Measurements from ENCODE around the gene KCNG1. TPM values are rescaled to one million over a fixed set of nuclear protein-coding genes. Genes with fewer than 3 reads are reported as not detected.

Gene KCNG1
- total and polyA plus RNA-seq, 2 experiments from 2014 or later = 60.1 to 72.0 TPM

- Histone ChIP-seq H3K4me3 (no peak overlapping the region), H3K27me3 (no peaks in the 10 kb centered on the region), H3K4me1 (ENCODE audit: low read depth) (peaks cover 4% of the 10 kb centered on the region), H3K9me3 (ENCODE audit: low read depth) (no peaks in the 10 kb centered on the region), H3K36me3 (no peaks in the 10 kb centered on the region), H3K27ac (no peak overlapping the region)
- no peak for TF ChIP-seq CTCF (IDR thresholded peaks at IDR 0.05; ENCODE audit: low read depth, low read length)
- DNase-seq (ENCODE audit: low read depth in 1 of 2, low spot score in 1 of 2) = peak in 1 of 2 donors; percentile 16
These were observed 39.2 kb upstream of the KCNG1 start for GRCh38 chr20:51062065-51062464.

- Histone ChIP-seq H3K27ac (no peak overlapping the region), H3K27me3 (no peaks in the 10 kb centered on the region), H3K9me3 (ENCODE audit: low read depth) (no peaks in the 10 kb centered on the region), H3K36me3 (no peaks in the 10 kb centered on the region), H3K4me1 (ENCODE audit: low read depth) (peaks cover 4% of the 10 kb centered on the region), H3K4me3 (no peak overlapping the region)
- no peak for TF ChIP-seq CTCF (IDR thresholded peaks at IDR 0.05; ENCODE audit: low read depth, low read length)
- DNase-seq (ENCODE audit: low read depth in 1 of 2, low spot score in 1 of 2) = no peak
These were observed 38.6 kb upstream of the KCNG1 start for GRCh38 chr20:51061418-51062045.

- Histone ChIP-seq H3K9me3 (ENCODE audit: low read depth) (no peaks in the 10 kb centered on the region), H3K27me3 (no peaks in the 10 kb centered on the region), H3K4me1 (ENCODE audit: low read depth) (peaks cover 4% of the 10 kb centered on the region), H3K4me3 (no peak overlapping the region), H3K36me3 (no peaks in the 10 kb centered on the region), H3K27ac (no peak overlapping the region)
- TF ChIP-seq CTCF (IDR thresholded peaks at IDR 0.05; ENCODE audit: low read depth, low read length) = no peak
- no peak for DNase-seq (ENCODE audit: low read depth in 1 of 2, low spot score in 1 of 2)
These were observed 37.4 kb upstream of the KCNG1 start for GRCh38 chr20:51060301-51060700.

- Histone ChIP-seq H3K36me3 (no peaks in the 10 kb centered on the region), H3K27ac (no peak overlapping the region), H3K27me3 (no peaks in the 10 kb centered on the region), H3K4me3 (no peak overlapping the region), H3K4me1 (ENCODE audit: low read depth) (peaks cover 4% of the 10 kb centered on the region), H3K9me3 (ENCODE audit: low read depth) (no peaks in the 10 kb centered on the region)
- TF ChIP-seq CTCF (IDR thresholded peaks at IDR 0.05; ENCODE audit: low read depth, low read length) = no peak
- peak in 1 of 2 donors; percentile 32 for DNase-seq (ENCODE audit: low read depth in 1 of 2, low spot score in 1 of 2)
These were observed 37.0 kb upstream of the KCNG1 start for GRCh38 chr20:51059862-51060261.

- Histone ChIP-seq H3K4me3 (no peak overlapping the region), H3K27me3 (no peaks in the 10 kb centered on the region), H3K9me3 (ENCODE audit: low read depth) (no peaks in the 10 kb centered on the region), H3K4me1 (ENCODE audit: low read depth) (peaks cover 4% of the 10 kb centered on the region), H3K27ac (no peak overlapping the region), H3K36me3 (no peaks in the 10 kb centered on the region)
- no peak for TF ChIP-seq CTCF (IDR thresholded peaks at IDR 0.05; ENCODE audit: low read depth, low read length)
- DNase-seq (ENCODE audit: low read depth in 1 of 2, low spot score in 1 of 2) = no peak
These were observed 35.1 kb upstream of the KCNG1 start for GRCh38 chr20:51058017-51058416.

Measured in cardiac muscle cell (in vitro differentiated cells and primary cell).